Endothelial cell of umbilical vein (primary cell): ENCODE measurements around the gene OLFM1. TPM values are rescaled to one million over a fixed set of nuclear protein-coding genes. Genes with fewer than 3 reads are reported as not detected.

Source experiments
- BruUV-seq: library from RNA; stranded (reverse); fragments of 400-500 nt; replicated peaks from 2 replicates; lab custom pipeline; 2021; lab: Mats Ljungman, UMichigan
- CTCF ChIA-PET: fragments of 300-600, 350-600 bp; sonication (Branson Sonifier 250); formaldehyde crosslinking; loops from one replicate; lab custom pipeline; 2021; ENCODE audit warnings: antibody characterized with exemption, inconsistent platforms; lab: Charles Lee
- POLR2A ChIA-PET: fragments of 300-600, 350-600 bp; sonication (Branson Sonifier 250); formaldehyde crosslinking; loops from one replicate; lab custom pipeline; 2021; ENCODE audit warnings: antibody characterized with exemption, inconsistent platforms; lab: Charles Lee
- DNase-seq: peaks from one replicate; pipeline ENCODE4 v3.0.0-alpha.2; 2011; ENCODE audit warnings: low read depth, low spot score
- FAIRE-seq: peaks from 2 replicates; lab custom pipeline; 2011; peaks lifted over from hg19 to GRCh38; lab: Jason Lieb, UNC
- H2AFZ ChIP-seq: 2 replicates; pipeline ENCODE4 v1.6.0; 2012; ENCODE audit warnings: low read depth, low read length, control low read depth, inconsistent platforms
- H3K27ac ChIP-seq: 2 replicates; pipeline ENCODE4 v1.5.1; 2011; ENCODE audit warnings: low read depth, mild to moderate bottlenecking, control low read depth, low read length, moderate library complexity; ENCODE audit not compliant: insufficient read depth
- H3K27me3 ChIP-seq, 2 experiments: 2 replicates each; pipeline versions ENCODE4 v1.6.0 to v1.6.1; 2011; ENCODE audit warnings: low read length in 2 of 2, mixed read lengths in 1 of 2; ENCODE audit not compliant: control insufficient read depth in 2 of 2, insufficient read depth in 2 of 2
- H3K36me3 ChIP-seq, 2 experiments: 2 replicates in 1 of 2; 3 replicates in 1 of 2; pipeline ENCODE4 v1.5.1; 2011; ENCODE audit warnings: low read length in 2 of 2, mild to moderate bottlenecking in 1 of 2, moderate library complexity in 1 of 2; ENCODE audit not compliant: control insufficient read depth in 2 of 2, insufficient read depth in 2 of 2; ENCODE audit errors: extremely low read depth in 1 of 2
- H3K4me1 ChIP-seq: 3 replicates; pipeline ENCODE4 v1.5.1; 2011; ENCODE audit warnings: mild to moderate bottlenecking, low read length; ENCODE audit not compliant: control insufficient read depth, insufficient read depth; ENCODE audit errors: extremely low read depth
- H3K4me2 ChIP-seq: 2 replicates; pipeline ENCODE4 v1.6.1; 2011; ENCODE audit warnings: low read length, control low read depth, mixed read lengths; ENCODE audit not compliant: insufficient read depth
- H3K4me3 ChIP-seq, 3 experiments: fragments of 200-600 bp in 1 of 3; sonication (generic), shearing (Covaris generic) in 1 of 3; replicated peaks in 1 of 3; 2 replicates each; pipeline ENCODE4 v1.5.1; 2011 to 2016; ENCODE audit warnings: control low read depth in 3 of 3, low read length in 3 of 3, mild to moderate bottlenecking in 2 of 3, inconsistent platforms in 1 of 3, low read depth in 1 of 3, moderate library complexity in 1 of 3; ENCODE audit not compliant: insufficient read depth in 1 of 3
- H3K79me2 ChIP-seq: 2 replicates; pipeline ENCODE4 v1.6.0; 2012; ENCODE audit warnings: low read length, inconsistent platforms; ENCODE audit not compliant: control insufficient read depth, insufficient read depth
- H3K9ac ChIP-seq: replicated peaks from 2 replicates; pipeline ENCODE3; 2011; ENCODE audit warnings: low read length, control low read depth; ENCODE audit not compliant: insufficient read depth; ENCODE audit errors: extremely low read depth
- H3K9me1 ChIP-seq: replicated peaks from 3 replicates; pipeline ENCODE4 v1.6.0; 2011; ENCODE audit warnings: mild to moderate bottlenecking, low read length; ENCODE audit not compliant: control insufficient read depth, insufficient read depth; ENCODE audit errors: extremely low read depth
- H3K9me3 ChIP-seq: replicated peaks from 2 replicates; pipeline ENCODE4 v1.5.1; 2012; ENCODE audit warnings: low read length, inconsistent platforms; ENCODE audit not compliant: control insufficient read depth, insufficient read depth
- H4K20me1 ChIP-seq: replicated peaks from 2 replicates; pipeline ENCODE3; 2011; ENCODE audit warnings: mild to moderate bottlenecking, low read length; ENCODE audit not compliant: control insufficient read depth, insufficient read depth; ENCODE audit errors: extremely low read depth
- EZH2 ChIP-seq: IDR thresholded peaks from 2 replicates; pipeline ENCODE4 v1.6.1; 2012; ENCODE audit warnings: borderline replicate concordance, low read depth, mild to moderate bottlenecking, moderate library complexity, low read length, inconsistent platforms; ENCODE audit not compliant: severe bottlenecking
- FOS ChIP-seq: IDR thresholded peaks from 2 replicates; pipeline ENCODE4 v1.6.1; 2011; ENCODE audit warnings: mild to moderate bottlenecking, low read length, moderate library complexity, borderline replicate concordance; ENCODE audit not compliant: insufficient read depth
- GATA2 ChIP-seq: IDR thresholded peaks from 2 replicates; pipeline ENCODE4 v1.7.0; 2011; ENCODE audit warnings: low read depth, mild to moderate bottlenecking, moderate library complexity, mixed read lengths, low read length; ENCODE audit not compliant: insufficient read length, insufficient read depth
- JUN ChIP-seq: IDR thresholded peaks from 2 replicates; pipeline ENCODE4 v1.6.1; 2011; ENCODE audit warnings: borderline replicate concordance, low read depth; ENCODE audit not compliant: insufficient read length, insufficient read depth
- POLR2A ChIP-seq: IDR thresholded peaks from 2 replicates; pipeline ENCODE4 v1.6.1; 2012; ENCODE audit warnings: low read depth, mild to moderate bottlenecking, control low read depth, low read length
- POLR2AphosphoS5 ChIP-seq: IDR thresholded peaks from 2 replicates; pipeline ENCODE4 v1.6.1; 2012; ENCODE audit warnings: low read depth, mild to moderate bottlenecking, control low read depth, low read length, moderate library complexity; ENCODE audit not compliant: insufficient read depth
- dilution Hi-C: fragments of 300-500 bp; cut with MboI; formaldehyde crosslinking; loops from one replicate; pipeline ENCODE4 v1.15.0; 2019; ENCODE audit warnings: low sequenced_read_pairs; ENCODE audit not compliant: extremely low pct_ligation_motif_present
- intact Hi-C: fragments of 100-400 bp; cut with micrococcal nuclease; formaldehyde crosslinking; loops from one replicate; pipeline ENCODE4 v1.10.0; 2022
- polyA plus RNA-seq, 4 experiments: library from polyadenylated mRNA; depleted of rRNA in 3 of 4; stranded (reverse) in 3 of 4; unstranded in 1 of 4; fragments of >200 nt; gene quantifications; 2 replicates each; pipeline versions ENCODE4 v1.2.1 to v1.2.3, GENCODE V29; 2011 to 2012; ENCODE audit warnings: missing spikeins in 1 of 4
- total RNA-seq: library from RNA; stranded (reverse); gene quantifications from 2 replicates; pipeline ENCODE4 v1.2.3, GENCODE V29; 2021
- TF ChIP-seq, protein P1 (sequence below), 2 donors: IDR thresholded peaks; 1 replicate in 1 of 2; 2 replicates in 1 of 2; pipeline ENCODE4 v1.5.1; 2011; ENCODE audit warnings: low read length in 2 of 2, mild to moderate bottlenecking in 2 of 2, moderate library complexity in 2 of 2, control low read depth in 1 of 2, inconsistent platforms in 1 of 2, low read depth in 1 of 2; ENCODE audit not compliant: insufficient read depth in 1 of 2; ENCODE audit errors: extremely low read depth in 1 of 2
- TF ChIP-seq, protein P2 (sequence below): IDR thresholded peaks from 2 replicates; pipeline ENCODE4 v1.6.1; 2011; ENCODE audit not compliant: insufficient read depth, insufficient read length

Gene OLFM1
- total and polyA plus RNA-seq, 2 donors (not counting 3 experiments of a cell fraction or from before 2014, with no cell fraction given) = 0.07 to 0.95 TPM

DNA sequence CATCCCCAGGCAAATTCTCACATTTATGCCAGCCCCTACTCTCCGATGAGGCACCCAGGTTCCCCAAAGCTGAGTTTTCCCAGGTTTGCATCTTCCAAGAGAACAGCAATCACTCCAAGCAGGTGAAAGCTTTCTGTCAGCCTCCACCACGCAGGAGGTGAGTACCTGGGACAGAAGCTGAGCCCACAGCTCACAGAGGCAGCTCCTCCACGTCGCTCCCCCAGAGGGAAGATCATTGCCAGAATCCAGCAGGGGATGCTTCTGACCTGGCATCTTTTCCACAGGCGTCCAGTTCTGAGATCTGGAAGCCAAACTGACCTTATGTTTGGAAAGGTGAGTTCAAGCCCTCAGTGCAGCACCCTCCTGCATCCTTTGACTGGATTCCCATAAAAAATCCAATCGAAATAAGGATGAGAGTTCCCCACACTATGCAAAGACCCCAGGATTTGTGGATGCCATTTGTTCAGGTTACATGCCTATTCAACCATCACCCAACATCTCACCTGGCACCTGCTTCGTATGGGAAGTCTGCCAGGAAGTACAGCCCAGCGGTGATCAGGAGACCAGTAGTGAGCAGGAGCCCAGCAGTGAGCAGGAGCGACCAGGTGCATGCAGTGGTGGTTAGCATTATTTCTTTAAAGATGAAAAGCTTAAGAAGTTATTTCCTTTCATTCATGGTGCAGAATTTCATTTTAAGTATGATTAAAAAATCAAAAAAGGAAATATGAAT is 47.4 kb upstream of the OLFM1 start:
- Histone ChIP-seq H3K79me2 (no peaks in the 10 kb centered on the region), H3K36me3 (no peaks in the 10 kb centered on the region), H3K27me3 (no peaks in the 10 kb centered on the region), H2AFZ (no peak overlapping the region), H3K9ac (no peak overlapping the region), H3K4me1 (no peaks in the 10 kb centered on the region), H3K9me3 (no peaks in the 10 kb centered on the region), H4K20me1 (no peaks in the 10 kb centered on the region), H3K27ac (no peak overlapping the region), H3K4me2 (no peak overlapping the region), H3K4me3 (no peak overlapping the region), H3K9me1 (no peaks in the 10 kb centered on the region)
- CTCF ChIA-PET = no interaction called here
- POLR2A ChIA-PET = no interaction called here
- no TSS peak for BruUV-seq
- TF ChIP-seq FOS (no peak), POLR2AphosphoS5 (no peak), GATA2 (no peak), EZH2 (no peak), POLR2A (no peak), JUN (no peak)
- TF ChIP-seq, protein P1, sequence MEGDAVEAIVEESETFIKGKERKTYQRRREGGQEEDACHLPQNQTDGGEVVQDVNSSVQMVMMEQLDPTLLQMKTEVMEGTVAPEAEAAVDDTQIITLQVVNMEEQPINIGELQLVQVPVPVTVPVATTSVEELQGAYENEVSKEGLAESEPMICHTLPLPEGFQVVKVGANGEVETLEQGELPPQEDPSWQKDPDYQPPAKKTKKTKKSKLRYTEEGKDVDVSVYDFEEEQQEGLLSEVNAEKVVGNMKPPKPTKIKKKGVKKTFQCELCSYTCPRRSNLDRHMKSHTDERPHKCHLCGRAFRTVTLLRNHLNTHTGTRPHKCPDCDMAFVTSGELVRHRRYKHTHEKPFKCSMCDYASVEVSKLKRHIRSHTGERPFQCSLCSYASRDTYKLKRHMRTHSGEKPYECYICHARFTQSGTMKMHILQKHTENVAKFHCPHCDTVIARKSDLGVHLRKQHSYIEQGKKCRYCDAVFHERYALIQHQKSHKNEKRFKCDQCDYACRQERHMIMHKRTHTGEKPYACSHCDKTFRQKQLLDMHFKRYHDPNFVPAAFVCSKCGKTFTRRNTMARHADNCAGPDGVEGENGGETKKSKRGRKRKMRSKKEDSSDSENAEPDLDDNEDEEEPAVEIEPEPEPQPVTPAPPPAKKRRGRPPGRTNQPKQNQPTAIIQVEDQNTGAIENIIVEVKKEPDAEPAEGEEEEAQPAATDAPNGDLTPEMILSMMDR (IDR thresholded peaks at IDR 0.05; ENCODE audit: extremely low read depth in 1 of 2, insufficient read depth in 1 of 2, low read depth in 1 of 2, low read length in 2 of 2) = no peak
- TF ChIP-seq, protein P2, sequence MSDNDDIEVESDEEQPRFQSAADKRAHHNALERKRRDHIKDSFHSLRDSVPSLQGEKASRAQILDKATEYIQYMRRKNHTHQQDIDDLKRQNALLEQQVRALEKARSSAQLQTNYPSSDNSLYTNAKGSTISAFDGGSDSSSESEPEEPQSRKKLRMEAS = no peak
- DNase-seq (no peak), FAIRE-seq (no peak)
- dilution Hi-C loops (no loop called here), intact Hi-C loops (no loop called here)
